ENCODE results near the gene SDR42E2. TPM values are rescaled to one million over a fixed set of nuclear protein-coding genes. Genes with fewer than 3 reads are reported as not detected.
A peak's percentile ranks its signal among the peaks of the same experiment; 100 is the strongest.

Gene SDR42E2
- total RNA-seq, 4 donors from 2014 or later, result not detected

DNA sequence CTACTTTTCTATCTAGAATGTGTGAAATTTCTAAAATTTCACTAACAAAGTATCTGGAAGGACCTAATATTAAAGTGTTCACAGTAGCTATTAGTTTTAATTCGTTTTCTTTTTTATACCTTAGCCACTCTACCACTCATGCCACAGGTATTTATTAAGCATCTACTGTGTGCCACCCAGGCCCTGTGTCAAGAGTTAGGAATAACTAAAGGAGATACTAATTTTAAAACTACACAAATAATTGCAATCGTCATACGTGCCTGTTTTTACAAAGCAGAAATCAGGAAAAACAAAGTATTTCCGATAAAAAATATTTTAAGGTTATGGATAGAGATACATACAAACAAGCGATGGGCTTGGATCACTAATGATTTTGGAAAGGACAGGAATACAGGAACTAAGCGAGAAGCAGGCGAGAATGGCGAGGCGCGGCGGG is 43.3 kb downstream of the SDR42E2 start:
- WGBS, result 6% methylated on average over 11 of the region's 11 CpGs

GRCh38 chr16:22206013-22206841 is 43.9 kb downstream of the SDR42E2 start, which contains the start of gene EEF2K:
TSS of gene EEF2K (plus strand) at chr16:22206278. CDS start at chr16:22225730, 19,452 bp downstream.
- TF ChIP-seq EP300 (IDR thresholded peaks at IDR 0.05), result no peak
- TF ChIP-seq, protein P1, sequence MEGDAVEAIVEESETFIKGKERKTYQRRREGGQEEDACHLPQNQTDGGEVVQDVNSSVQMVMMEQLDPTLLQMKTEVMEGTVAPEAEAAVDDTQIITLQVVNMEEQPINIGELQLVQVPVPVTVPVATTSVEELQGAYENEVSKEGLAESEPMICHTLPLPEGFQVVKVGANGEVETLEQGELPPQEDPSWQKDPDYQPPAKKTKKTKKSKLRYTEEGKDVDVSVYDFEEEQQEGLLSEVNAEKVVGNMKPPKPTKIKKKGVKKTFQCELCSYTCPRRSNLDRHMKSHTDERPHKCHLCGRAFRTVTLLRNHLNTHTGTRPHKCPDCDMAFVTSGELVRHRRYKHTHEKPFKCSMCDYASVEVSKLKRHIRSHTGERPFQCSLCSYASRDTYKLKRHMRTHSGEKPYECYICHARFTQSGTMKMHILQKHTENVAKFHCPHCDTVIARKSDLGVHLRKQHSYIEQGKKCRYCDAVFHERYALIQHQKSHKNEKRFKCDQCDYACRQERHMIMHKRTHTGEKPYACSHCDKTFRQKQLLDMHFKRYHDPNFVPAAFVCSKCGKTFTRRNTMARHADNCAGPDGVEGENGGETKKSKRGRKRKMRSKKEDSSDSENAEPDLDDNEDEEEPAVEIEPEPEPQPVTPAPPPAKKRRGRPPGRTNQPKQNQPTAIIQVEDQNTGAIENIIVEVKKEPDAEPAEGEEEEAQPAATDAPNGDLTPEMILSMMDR (IDR thresholded peaks at IDR 0.05), result peak; percentile 80 to 93 (median 89)
- peak; percentile 8 for TF ChIP-seq POLR2A (IDR thresholded peaks at IDR 0.05; ENCODE audit: low read depth)
- TF ChIP-seq POLR2AphosphoS5 (IDR thresholded peaks at IDR 0.05), result peak; percentile 84 to 91
- intact Hi-C loops (cut with DNase I), result loop anchor here (2.0 to 10.0 kb wide), 3 partner anchors 36 to 169 kb away; partner anchors contain the start of genes CDR2 and POLR3E
- no peaks in the 10 kb centered on the region for H3K27me3 ChIP-seq
- H3K4me3 ChIP-seq, result peak within 1 kb of the TSS; percentile 89 to 98 (median 95)
- DNase-seq (ENCODE audit: extremely low spot score), result peak; percentile 97
- WGBS, result under 1% methylated on average over 34 of the region's 74 CpGs
- no peaks in the 10 kb centered on the region for H3K9me3 ChIP-seq
- peak within 1 kb of the TSS; percentile 89 to 97 (median 92) for H3K27ac ChIP-seq (replicated peaks in 1 of 4)
- peaks cover 28 to 52% (median 50%) of the 10 kb centered on the region in 4 donors for H3K4me1 ChIP-seq
- no peaks in the 10 kb centered on the region for H3K36me3 ChIP-seq

More for the DNA sequence above, 43.3 kb downstream of the SDR42E2 start:
- H3K36me3 ChIP-seq, result no peaks in the 10 kb centered on the region
- intact Hi-C loops (cut with DNase I), result loop anchor here (2.0 to 10.0 kb wide), 3 partner anchors 37 to 169 kb away; partner anchors contain the start of genes CDR2 and POLR3E
- no peak for DNase-seq (ENCODE audit: extremely low spot score)
- H3K4me3 ChIP-seq, result peak overlapping the region; percentile 89 to 98 (median 95)
- peak overlapping the region; percentile 89 to 97 (median 92) for H3K27ac ChIP-seq (replicated peaks in 1 of 4)
- peaks cover 25 to 47% (median 44%) of the 10 kb centered on the region in 4 donors for H3K4me1 ChIP-seq
- TF ChIP-seq, protein P1 (IDR thresholded peaks at IDR 0.05), result no peak
- TF ChIP-seq POLR2AphosphoS5 (IDR thresholded peaks at IDR 0.05) (no peak), EP300 (IDR thresholded peaks at IDR 0.05) (no peak), POLR2A (IDR thresholded peaks at IDR 0.05; ENCODE audit: low read depth) (no peak)
- no peaks in the 10 kb centered on the region for H3K9me3 ChIP-seq
- no peaks in the 10 kb centered on the region for H3K27me3 ChIP-seq

DNA sequence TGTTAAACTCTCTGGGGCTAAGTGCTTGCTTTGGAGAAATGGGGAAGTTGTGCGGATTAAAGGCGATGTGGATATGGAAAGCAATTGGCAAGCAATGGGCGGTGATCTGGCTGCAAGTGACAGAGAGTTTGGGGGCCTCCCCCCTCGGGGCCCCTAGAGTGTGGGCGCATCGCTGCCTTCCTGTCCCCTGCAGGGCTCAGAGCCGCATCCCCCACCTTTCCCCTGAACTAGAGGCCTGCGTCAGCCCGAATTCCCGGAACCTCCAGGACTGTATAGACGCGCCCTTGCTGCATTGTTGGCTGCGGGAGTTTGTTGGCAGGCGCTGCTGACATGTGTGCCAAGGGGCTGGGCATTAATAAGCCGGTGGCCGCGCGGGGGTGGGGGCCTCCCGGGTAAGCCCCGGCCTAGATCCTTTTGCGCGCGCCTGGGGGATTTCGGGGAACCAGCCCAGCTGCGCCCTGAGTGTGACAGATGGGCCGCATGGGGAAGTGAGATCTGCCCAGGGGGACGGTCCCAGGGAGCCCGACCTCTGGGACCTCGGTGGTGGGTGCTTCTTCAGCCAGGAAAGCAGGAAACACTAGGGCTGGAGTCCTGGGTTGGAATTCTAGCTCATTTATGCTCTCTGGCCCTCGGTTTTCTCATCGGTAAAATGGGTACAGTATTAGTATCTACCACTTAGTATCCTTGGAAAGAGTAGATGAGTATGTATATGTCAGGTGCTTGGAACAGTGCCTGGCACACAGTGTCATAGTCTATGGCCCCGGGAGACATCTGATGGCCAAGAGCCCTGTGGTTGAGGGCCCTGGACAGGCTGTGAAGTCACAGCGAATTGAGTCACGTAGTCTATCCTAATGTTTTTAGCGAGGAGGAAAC is 44.8 kb downstream of the SDR42E2 start:
- WGBS, result 8% methylated on average over 26 of the region's 35 CpGs
- peak; percentile 94 for DNase-seq (ENCODE audit: extremely low spot score)
- intact Hi-C loops (cut with DNase I), result loop anchor here (2.0 to 10.0 kb wide), 3 partner anchors 35 to 168 kb away; partner anchors contain the start of genes CDR2 and POLR3E
- Histone ChIP-seq H3K27me3 (no peaks in the 10 kb centered on the region), H3K4me1 (peaks cover 28 to 61% (median 58%) of the 10 kb centered on the region in 4 donors), H3K27ac (replicated peaks in 1 of 4) (peak overlapping the region; percentile 89 to 97 (median 92)), H3K4me3 (peak overlapping the region; percentile 89 to 98 (median 95)), H3K36me3 (peaks cover 0 to 2% (median 0%) of the 10 kb centered on the region in 4 donors), H3K9me3 (no peaks in the 10 kb centered on the region)
- TF ChIP-seq, protein P1 (IDR thresholded peaks at IDR 0.05), result no peak
- peak; percentile 41 to 47 for TF ChIP-seq POLR2AphosphoS5 (IDR thresholded peaks at IDR 0.05)

DNA sequence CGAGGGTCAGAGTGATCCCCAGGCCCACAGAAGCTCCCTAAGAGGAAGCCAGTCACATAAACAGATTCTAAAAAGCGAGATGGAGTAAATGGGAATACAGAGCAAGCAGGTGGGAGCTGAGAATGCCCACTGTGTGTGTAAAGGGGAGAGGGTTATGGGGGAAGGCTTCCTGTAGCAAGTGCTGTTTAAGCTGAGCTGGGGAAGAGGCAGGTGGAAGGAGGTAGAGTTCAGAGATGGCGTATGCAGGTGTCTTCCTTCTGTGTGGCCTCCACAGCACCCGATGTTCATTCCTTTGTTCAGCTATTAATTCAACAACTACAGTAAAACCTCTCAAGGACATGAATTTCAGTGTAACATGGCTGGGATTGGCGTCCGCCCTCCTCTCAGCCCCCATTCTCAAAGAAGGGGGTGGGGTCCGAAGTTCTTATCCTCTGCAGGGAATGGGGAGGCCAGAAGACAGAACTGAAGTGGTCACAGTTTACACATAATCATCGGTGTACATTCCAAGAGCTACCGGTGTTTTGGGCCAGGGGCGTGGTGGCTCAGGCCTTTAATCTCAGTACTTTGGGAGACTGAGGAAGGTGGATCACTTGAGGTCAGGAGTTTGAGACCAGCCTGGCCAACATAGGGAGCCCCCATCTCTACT is 45.5 kb downstream of the SDR42E2 start:
- H3K4me1 ChIP-seq, result peaks cover 28 to 69% (median 65%) of the 10 kb centered on the region in 4 donors
- 62% methylated on average over 10 of the region's 10 CpGs for WGBS
- intact Hi-C loops (cut with DNase I), result loop anchor here (2.0 to 10.0 kb wide), 3 partner anchors 34 to 167 kb away; partner anchors contain the start of genes CDR2 and POLR3E

More for the DNA sequence above, 45.5 kb downstream of the SDR42E2 start:
- Histone ChIP-seq H3K9me3 (no peaks in the 10 kb centered on the region), H3K27ac (replicated peaks in 1 of 4) (peak overlapping the region; percentile 89 to 97 (median 92)), H3K27me3 (no peaks in the 10 kb centered on the region), H3K36me3 (peaks cover 0 to 10% (median 3%) of the 10 kb centered on the region in 4 donors), H3K4me3 (peak overlapping the region; percentile 89 to 98 (median 95))
- TF ChIP-seq EP300 (IDR thresholded peaks at IDR 0.05), result no peak
- TF ChIP-seq POLR2AphosphoS5 (IDR thresholded peaks at IDR 0.05), result no peak
- TF ChIP-seq, protein P1 (IDR thresholded peaks at IDR 0.05), result no peak
- TF ChIP-seq POLR2A (IDR thresholded peaks at IDR 0.05; ENCODE audit: low read depth), result no peak
- no peak for DNase-seq (ENCODE audit: extremely low spot score)

All from esophagus muscularis mucosa (tissue), 4 donors.